Mucosa of descending colon (tissue), 3 donors: ENCODE data around the gene PRG3. TPM values are rescaled to one million over a fixed set of nuclear protein-coding genes. Genes with fewer than 3 reads are reported as not detected.
"Not testable (repeated sequence)": the region's sequence is repeated elsewhere in the genome, so short reads cannot be mapped to it uniquely, and the experiment has no call there.

Experiments used
- ATAC-seq: fragments of 200-7000 bp; cut with Tn5 transposase; one replicate; pipeline ENCODE4 v1.9.1; 2020; ENCODE audit warnings: mild to moderate bottlenecking, moderate library complexity
- DNase-seq, 3 donors: peaks; one replicate each; pipeline ENCODE4 v3.0.0-alpha.2; 2020
- H3K36me3 ChIP-seq: fragments of 200-600 bp; one replicate; pipeline ENCODE4 v1.8.0; 2021; ENCODE audit warnings: low read depth, mild to moderate bottlenecking
- H3K4me1 ChIP-seq: fragments of 200-600 bp; one replicate; pipeline ENCODE4 v1.8.0; 2021; ENCODE audit warnings: low read depth, mild to moderate bottlenecking
- H3K4me3 ChIP-seq: fragments of 200-600 bp; one replicate; pipeline ENCODE4 v1.8.0; 2021; ENCODE audit warnings: mild to moderate bottlenecking
- H3K9me3 ChIP-seq: fragments of 200-600 bp; one replicate; pipeline ENCODE4 v1.8.0; 2021; ENCODE audit warnings: mild to moderate bottlenecking
- intact Hi-C, 2 donors: fragments of 100-400 bp; cut with DNase I in 1 of 2; cut with micrococcal nuclease in 1 of 2; formaldehyde crosslinking; loops; one replicate each; pipeline versions ENCODE4 v1.11.0 to v1.11.1; 2022; cut with DNase I, micrococcal nuclease
- total RNA-seq, 3 donors: library from RNA; stranded (reverse); fragmentation: NEBNext Ultra II Directional in 2 of 3; extraction: Animal tissue kit (Norgen Biotek cat#: 25700) in 2 of 3; gene quantifications; one replicate each; pipeline versions ENCODE4 v1.2.1 to v1.2.4, GENCODE V29; 2021 to 2023
- TF ChIP-seq, protein P1 (sequence below): fragments of 200-600 bp; IDR thresholded peaks from one replicate; pipeline ENCODE4 v1.8.0; 2022; ENCODE audit warnings: antibody characterized with exemption, mild to moderate bottlenecking
- donor health status: DM: no; HTN: no; CAD: no; lungs with moderate emphysema.
- donor health status: DM: no; HTN: no; CAD: no.
- donor health status: DM: no; HTN: yes; CAD: no.

Gene PRG3
- total RNA-seq, 3 donors from 2014 or later = not detected

DNA sequence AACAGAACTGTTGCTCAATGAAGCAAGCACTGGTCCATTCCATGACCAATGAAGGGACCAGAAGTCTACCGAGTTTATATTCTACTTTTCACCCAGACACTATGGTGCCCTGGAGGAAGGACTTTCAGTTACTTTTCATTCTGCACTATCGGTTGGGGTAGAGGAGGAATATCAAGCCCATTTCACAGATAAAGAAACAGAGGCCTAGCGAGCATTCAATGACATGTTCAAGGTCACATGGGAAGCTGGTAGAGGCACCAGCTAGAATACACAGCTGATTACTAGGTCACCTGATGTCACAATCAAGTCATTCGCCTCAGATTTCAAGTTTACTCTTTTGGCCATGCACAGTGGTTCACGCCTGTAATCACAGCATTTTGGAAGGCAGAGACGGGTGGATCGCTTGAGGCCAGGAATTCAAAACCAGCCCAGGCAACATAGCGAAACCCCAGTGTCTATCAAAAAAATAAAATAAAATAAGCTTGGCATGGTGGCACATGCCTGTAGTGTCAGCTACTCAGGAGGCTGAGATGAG lies 27.1 kb upstream of the PRG3 start:
- no peaks in the 10 kb centered on the region for H3K9me3 ChIP-seq
- TF ChIP-seq, protein P1, sequence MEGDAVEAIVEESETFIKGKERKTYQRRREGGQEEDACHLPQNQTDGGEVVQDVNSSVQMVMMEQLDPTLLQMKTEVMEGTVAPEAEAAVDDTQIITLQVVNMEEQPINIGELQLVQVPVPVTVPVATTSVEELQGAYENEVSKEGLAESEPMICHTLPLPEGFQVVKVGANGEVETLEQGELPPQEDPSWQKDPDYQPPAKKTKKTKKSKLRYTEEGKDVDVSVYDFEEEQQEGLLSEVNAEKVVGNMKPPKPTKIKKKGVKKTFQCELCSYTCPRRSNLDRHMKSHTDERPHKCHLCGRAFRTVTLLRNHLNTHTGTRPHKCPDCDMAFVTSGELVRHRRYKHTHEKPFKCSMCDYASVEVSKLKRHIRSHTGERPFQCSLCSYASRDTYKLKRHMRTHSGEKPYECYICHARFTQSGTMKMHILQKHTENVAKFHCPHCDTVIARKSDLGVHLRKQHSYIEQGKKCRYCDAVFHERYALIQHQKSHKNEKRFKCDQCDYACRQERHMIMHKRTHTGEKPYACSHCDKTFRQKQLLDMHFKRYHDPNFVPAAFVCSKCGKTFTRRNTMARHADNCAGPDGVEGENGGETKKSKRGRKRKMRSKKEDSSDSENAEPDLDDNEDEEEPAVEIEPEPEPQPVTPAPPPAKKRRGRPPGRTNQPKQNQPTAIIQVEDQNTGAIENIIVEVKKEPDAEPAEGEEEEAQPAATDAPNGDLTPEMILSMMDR = no peak
- ATAC-seq (no peak), DNase-seq (no peak)
- no peaks in the 10 kb centered on the region for H3K36me3 ChIP-seq
- intact Hi-C loops = no loop called here
- H3K4me1 ChIP-seq = no peaks in the 10 kb centered on the region
- no peak overlapping the region for H3K4me3 ChIP-seq

DNA sequence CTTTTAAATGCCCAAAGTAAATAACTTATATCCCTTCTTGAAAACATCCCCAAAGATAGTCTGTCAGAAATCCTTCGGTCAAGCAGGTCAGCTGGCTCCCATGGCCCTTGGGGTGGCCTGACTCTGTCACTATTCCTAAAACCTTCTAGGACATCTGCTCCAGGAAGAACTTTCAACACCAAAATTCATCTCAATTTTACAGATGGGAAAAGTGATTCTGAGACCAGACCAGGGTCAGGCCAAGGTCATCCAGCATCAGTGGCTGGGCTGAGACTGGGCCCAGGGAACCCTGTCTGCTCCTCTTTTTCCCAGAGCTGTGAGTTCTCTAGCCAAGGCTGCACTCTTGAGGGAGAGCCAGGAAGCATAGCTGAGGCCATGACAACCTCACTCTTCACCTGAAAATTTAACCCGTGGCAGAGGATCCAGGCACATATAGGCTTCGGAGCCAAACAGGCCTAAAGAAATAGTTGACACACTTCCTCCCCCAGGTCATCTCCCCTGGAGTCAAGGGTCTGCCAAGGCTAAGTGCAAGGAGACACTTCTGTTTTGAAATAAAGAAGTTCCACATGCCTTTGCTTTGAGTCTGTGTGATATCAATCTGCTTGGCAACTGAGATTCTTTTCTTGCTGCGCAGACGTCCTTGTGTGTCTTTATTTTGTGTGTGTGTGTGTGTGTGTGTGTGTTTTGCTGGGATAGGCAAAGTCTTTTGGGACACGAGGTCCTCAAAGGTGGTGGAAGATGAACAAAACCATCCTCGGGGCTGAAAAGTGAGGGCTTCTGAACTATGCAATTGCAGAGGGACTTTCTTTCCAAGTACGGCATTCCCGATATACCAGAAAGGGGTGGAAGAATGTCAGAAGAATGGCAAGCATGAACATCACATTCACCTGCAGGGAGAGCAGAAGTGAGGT lies 26.3 kb upstream of the PRG3 start:
- DNase-seq (no peak), ATAC-seq (no peak)
- TF ChIP-seq, protein P1 = no peak
- Histone ChIP-seq H3K4me3 (no peak overlapping the region), H3K4me1 (no peaks in the 10 kb centered on the region), H3K9me3 (no peaks in the 10 kb centered on the region), H3K36me3 (no peaks in the 10 kb centered on the region)
- intact Hi-C loops = no loop called here

DNA sequence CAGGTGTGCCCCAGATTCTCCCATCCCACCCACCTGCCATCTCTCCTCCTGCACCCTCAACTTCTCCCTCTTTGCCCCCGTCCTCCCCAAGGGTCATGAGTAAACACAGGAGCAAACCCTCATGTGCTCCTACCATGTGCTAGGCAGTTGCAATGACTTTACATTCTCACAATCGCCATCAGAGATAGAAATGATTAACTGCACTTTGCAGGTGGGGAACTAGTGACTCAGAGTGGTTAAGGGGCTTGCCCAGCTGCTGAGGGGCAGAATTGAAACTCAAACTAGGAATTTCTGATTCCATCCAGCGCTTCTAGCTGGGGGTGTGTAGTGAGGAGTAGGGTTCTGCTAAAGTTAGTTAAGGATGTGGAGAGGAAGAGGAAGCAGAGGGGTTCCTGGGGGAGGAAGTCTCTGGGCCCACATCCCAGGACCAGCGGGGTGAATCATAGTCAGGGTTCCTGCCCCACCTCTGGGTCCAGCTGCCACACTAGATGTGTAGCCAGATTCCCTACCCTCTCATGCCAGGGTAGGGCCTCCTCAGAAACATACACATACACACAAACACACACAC lies 25.5 kb upstream of the PRG3 start:
- TF ChIP-seq, protein P1 = no peak
- intact Hi-C loops = no loop called here
- Histone ChIP-seq H3K36me3 (no peaks in the 10 kb centered on the region), H3K4me3 (no peak overlapping the region), H3K9me3 (no peaks in the 10 kb centered on the region), H3K4me1 (no peaks in the 10 kb centered on the region)
- peak; percentile 38 for ATAC-seq
- no peak for DNase-seq

DNA sequence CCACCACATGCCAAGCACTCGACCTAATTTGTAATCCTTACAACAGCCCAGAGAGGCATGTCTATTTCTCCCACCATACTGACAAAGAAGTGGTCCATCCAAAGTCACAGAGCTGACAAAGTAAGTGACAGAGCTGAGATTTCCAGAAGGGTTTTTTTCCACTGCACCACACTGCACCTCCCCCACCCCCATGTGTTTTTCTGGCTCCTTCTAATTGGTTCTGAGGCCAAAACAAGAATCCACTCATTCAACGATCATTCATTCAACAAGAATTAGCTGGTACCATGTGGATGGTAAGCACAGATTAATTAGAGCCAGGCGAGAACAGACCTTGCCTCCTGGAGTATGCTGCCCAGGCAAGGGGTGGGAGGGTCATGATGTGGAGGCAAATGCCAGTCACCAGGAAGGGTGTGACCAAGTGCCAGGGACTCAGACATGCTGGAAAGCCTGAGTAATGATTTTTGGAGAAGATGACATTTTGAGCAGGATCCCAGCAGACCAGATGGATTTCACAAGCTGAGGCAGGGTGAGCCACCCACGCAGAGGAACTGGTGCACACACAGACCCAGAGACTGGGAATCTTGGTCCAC lies 24.4 kb upstream of the PRG3 start:
- TF ChIP-seq, protein P1 = no peak
- Histone ChIP-seq H3K36me3 (no peaks in the 10 kb centered on the region), H3K4me1 (no peaks in the 10 kb centered on the region), H3K4me3 (no peak overlapping the region), H3K9me3 (no peaks in the 10 kb centered on the region)
- ATAC-seq (no peak), DNase-seq (no peak)
- intact Hi-C loops = no loop called here

DNA sequence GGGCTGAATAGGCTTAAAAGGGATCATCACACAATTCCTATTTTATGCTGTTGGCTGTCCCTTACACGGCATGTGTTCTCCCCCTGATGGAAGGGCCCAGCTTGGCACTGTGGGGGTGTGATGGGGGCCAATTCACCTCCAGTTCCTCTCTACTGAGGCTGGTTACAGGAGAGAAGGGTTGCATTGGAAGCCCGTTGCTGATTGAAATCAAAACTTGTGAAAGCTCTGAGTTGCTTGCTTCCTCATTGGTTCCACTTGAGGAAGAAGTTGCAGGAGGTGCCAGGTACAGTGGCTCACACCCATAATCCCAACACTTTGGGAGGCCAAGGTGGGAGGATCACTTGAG lies 22.8 kb upstream of the PRG3 start:
- no peak overlapping the region for H3K4me3 ChIP-seq
- H3K4me1 ChIP-seq = no peaks in the 10 kb centered on the region
- no peaks in the 10 kb centered on the region for H3K9me3 ChIP-seq
- no peak for DNase-seq
- intact Hi-C loops = no loop called here
- H3K36me3 ChIP-seq = no peaks in the 10 kb centered on the region
- ATAC-seq = no peak
- TF ChIP-seq, protein P1 = no peak

DNA sequence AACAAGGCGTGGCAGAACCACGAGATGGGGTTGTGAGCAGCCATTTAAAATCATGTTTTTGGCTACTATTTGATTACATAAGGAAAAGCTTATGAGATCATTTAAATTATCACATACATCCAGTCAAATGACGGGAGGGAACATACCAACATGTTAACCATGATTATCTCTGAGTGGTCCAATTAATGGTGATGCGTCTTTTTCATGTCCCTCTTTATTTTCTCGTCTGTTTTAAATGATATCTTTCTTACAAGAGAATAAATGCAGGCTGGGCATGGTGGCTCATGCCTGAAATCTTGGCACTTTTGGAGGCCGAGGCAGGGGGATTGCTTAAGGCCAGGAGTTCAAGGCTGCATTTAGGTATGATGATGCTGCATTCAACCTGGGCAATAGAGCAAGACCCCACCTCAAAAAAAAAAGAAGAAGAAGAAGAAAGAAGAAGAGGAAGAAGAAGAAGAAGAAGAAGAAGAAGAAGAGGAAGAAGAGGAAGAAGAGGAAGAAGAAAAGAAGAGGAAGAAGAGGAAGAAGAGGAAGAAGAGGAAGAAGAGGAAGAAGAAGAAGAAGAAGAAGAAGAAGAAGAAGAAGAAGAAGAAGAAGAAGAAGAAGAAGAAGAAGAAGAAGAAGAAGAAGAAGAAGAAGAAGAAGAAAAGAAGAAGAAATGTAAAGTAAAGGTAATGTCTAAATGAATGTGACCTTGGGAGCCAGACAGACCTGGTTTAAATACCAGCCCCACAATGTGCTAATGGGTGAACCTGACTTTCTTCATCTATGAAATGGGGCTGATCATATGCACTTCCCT lies 22.3 kb upstream of the PRG3 start:
- H3K9me3 ChIP-seq, intact Hi-C loops, H3K4me3 ChIP-seq, ATAC-seq, H3K36me3 ChIP-seq, DNase-seq, H3K4me1 ChIP-seq: not testable (repeated sequence)
